ENCODE measurements around the gene HAVCR2. TPM values are rescaled to one million over a fixed set of nuclear protein-coding genes. Genes with fewer than 3 reads are reported as not detected.

HAVCR2 gene
- total and polyA plus RNA-seq, 2 experiments from 2014 or later, result 0.49 TPM; not detected in 1

GRCh38 chr5:157120102-157120501 is 11.3 kb upstream of the HAVCR2 start:
- H3K36me3 Mint-ChIP-seq (ENCODE audit: low read depth), result peaks cover 2% of the 10 kb centered on the region; the same call in 1 of the 3 replicates
- TF ChIP-seq EZH2 (IDR thresholded peaks at IDR 0.05; ENCODE audit: low read depth, unreplicated experiment) (no peak), EZH2phosphoT487 (IDR thresholded peaks at IDR 0.05; ENCODE audit: unreplicated experiment) (no peak), REST (IDR thresholded peaks at IDR 0.05; ENCODE audit: unreplicated experiment) (no peak), CREB1 (CRISPR knock-in tag; IDR thresholded peaks at IDR 0.05; ENCODE audit: low read depth) (no peak), POLR2AphosphoS5 (IDR thresholded peaks at IDR 0.05; ENCODE audit: low read depth) (no peak), JUNB (IDR thresholded peaks at IDR 0.05; ENCODE audit: unreplicated experiment) (no peak), ZNF114 (CRISPR knock-in tag; IDR thresholded peaks at IDR 0.05) (no peak), STAT1 (IDR thresholded peaks at IDR 0.05; ENCODE audit: unreplicated experiment) (no peak), CTCF (conservative IDR thresholded peaks at IDR 0.05; ENCODE audit: low read depth in 2 of 2) (no peak)
- H3K27ac Mint-ChIP-seq, result no peak overlapping the region
- H3K27me3 ChIP-seq (ENCODE audit: insufficient read depth), result no peaks in the 10 kb centered on the region
- no peak overlapping the region for H2AFZ ChIP-seq
- H3K4me1 ChIP-seq (ENCODE audit: insufficient read depth), result no peaks in the 10 kb centered on the region
- H3K36me3 ChIP-seq (ENCODE audit: insufficient read depth), result no peaks in the 10 kb centered on the region
- H3K9me3 Mint-ChIP-seq, result peaks cover 3% of the 10 kb centered on the region; the same call in 2 of the 3 replicates
- no peaks in the 10 kb centered on the region; the same call in 2 of the 3 replicates for H3K4me1 Mint-ChIP-seq
- no peaks in the 10 kb centered on the region for H3K27me3 Mint-ChIP-seq (ENCODE audit: insufficient read depth, low read depth, poor library complexity)
- H3K27ac ChIP-seq (ENCODE audit: low read depth), result no peak overlapping the region
- no peaks in the 10 kb centered on the region for H3K9me2 ChIP-seq (ENCODE audit: insufficient read depth)
- H3F3A ChIP-seq (replicated peaks; ENCODE audit: low read depth), result no peaks in the 10 kb centered on the region
- H3K4me2 ChIP-seq, result no peak overlapping the region
- H3K4me3 Mint-ChIP-seq, result no peak overlapping the region
- no peak for DNase-seq (ENCODE audit: low spot score)
- H4K20me1 ChIP-seq (replicated peaks; ENCODE audit: insufficient read depth), result no peaks in the 10 kb centered on the region
- H3K4me3 ChIP-seq, result no peak overlapping the region
- H3K79me2 ChIP-seq (replicated peaks; ENCODE audit: insufficient read depth), result no peaks in the 10 kb centered on the region
- ATAC-seq, result no peak

- ATAC-seq, result no peak
- H3K9me2 ChIP-seq (ENCODE audit: insufficient read depth), result no peaks in the 10 kb centered on the region
- H3K4me2 ChIP-seq, result no peak overlapping the region
- no peak overlapping the region for H2AFZ ChIP-seq
- H3K4me3 Mint-ChIP-seq, result no peak overlapping the region
- H3K4me1 ChIP-seq (ENCODE audit: insufficient read depth), result no peaks in the 10 kb centered on the region
- H3F3A ChIP-seq (replicated peaks; ENCODE audit: low read depth), result no peaks in the 10 kb centered on the region
- H3K27ac Mint-ChIP-seq, result no peak overlapping the region
- H3K27me3 ChIP-seq (ENCODE audit: insufficient read depth), result no peaks in the 10 kb centered on the region
- no peak overlapping the region for H3K4me3 ChIP-seq
- H3K27ac ChIP-seq (ENCODE audit: low read depth), result no peak overlapping the region
- H4K20me1 ChIP-seq (replicated peaks; ENCODE audit: insufficient read depth), result no peaks in the 10 kb centered on the region
- DNase-seq (ENCODE audit: low spot score), result no peak
- no peaks in the 10 kb centered on the region for H3K27me3 Mint-ChIP-seq (ENCODE audit: insufficient read depth, low read depth, poor library complexity)
- no peaks in the 10 kb centered on the region; the same call in 2 of the 3 replicates for H3K9me3 Mint-ChIP-seq
- peaks cover 3% of the 10 kb centered on the region; the same call in 1 of the 3 replicates for H3K4me1 Mint-ChIP-seq
- H3K36me3 Mint-ChIP-seq (ENCODE audit: low read depth), result no peaks in the 10 kb centered on the region
- H3K79me2 ChIP-seq (replicated peaks; ENCODE audit: insufficient read depth), result no peaks in the 10 kb centered on the region
- H3K36me3 ChIP-seq (ENCODE audit: insufficient read depth), result no peaks in the 10 kb centered on the region
- TF ChIP-seq STAT1 (IDR thresholded peaks at IDR 0.05; ENCODE audit: unreplicated experiment), result no peak
- no peak for TF ChIP-seq EZH2phosphoT487 (IDR thresholded peaks at IDR 0.05; ENCODE audit: unreplicated experiment)
- no peak for TF ChIP-seq ETS1 (IDR thresholded peaks at IDR 0.05)
- no peak for TF ChIP-seq EZH2 (IDR thresholded peaks at IDR 0.05; ENCODE audit: low read depth, unreplicated experiment)
- TF ChIP-seq CTCF (conservative IDR thresholded peaks at IDR 0.05; ENCODE audit: low read depth in 2 of 2), result no peak
Measured at GRCh38 chr5:157116483-157116954, 7.7 kb upstream of the HAVCR2 start.

Data from GM23338 (cell line).